Fibroblast of villous mesenchyme (primary cell): ENCODE data around the gene SIX5. TPM values are rescaled to one million over a fixed set of nuclear protein-coding genes. Genes with fewer than 3 reads are reported as not detected.

Source experiments
- DNase-seq: peaks from one replicate; pipeline ENCODE4 v3.0.0-alpha.2; 2010; ENCODE audit warnings: low read depth
- H3K4me3 ChIP-seq: 2 replicates; pipeline ENCODE4 v1.5.1; 2011; ENCODE audit warnings: low read depth, mild to moderate bottlenecking, low read length
- total RNA-seq: library from RNA; depleted of rRNA; stranded (reverse); fragments of >200 nt; gene quantifications from 2 replicates; pipeline ENCODE4 v1.2.3, GENCODE V29; 2012
- TF ChIP-seq, protein P1 (sequence below): IDR thresholded peaks from 2 replicates; pipeline ENCODE4 v1.5.1; 2012; ENCODE audit warnings: low read depth, mild to moderate bottlenecking, low read length; ENCODE audit not compliant: insufficient read depth

Gene SIX5
- total RNA-seq, 1 donor, result 8.6 TPM

DNA sequence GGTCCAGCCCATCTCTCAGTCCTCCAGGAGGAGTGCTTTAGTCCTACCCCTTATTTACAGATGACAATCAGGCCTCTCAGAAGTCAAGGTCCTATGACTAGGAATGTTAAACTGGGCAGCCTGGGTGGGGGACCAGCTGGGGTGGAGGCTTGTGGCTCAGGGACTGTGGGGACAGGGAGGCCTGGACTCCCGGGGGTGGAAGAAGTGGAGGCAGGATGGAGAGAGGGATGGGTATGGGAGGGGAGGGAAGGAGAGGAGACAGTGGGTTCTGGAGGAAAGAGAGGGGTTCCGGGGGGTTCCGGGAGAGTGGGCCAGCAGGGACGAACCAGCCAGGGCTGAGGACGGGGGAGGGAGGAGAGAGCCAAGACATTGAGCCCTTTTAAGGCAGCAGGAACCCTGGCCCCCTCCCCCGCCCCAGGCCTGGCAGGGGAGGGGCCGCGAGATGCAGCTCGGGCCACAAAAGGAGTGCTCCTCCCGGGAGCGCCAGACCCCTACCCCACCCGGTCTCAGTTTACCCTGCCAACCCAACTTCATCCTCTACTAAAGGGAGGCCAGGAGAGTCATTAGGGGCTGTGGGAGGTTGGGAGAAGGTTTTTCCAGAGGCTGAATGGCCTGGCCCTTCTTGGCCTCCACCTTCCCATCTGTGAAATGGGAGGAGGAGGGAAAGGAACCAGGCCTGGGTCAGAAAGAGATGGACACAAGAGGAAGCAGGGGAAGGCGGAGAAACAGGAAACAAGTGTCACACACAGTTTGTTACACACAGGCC, 11.6 kb upstream of the SIX5 start:
- H3K4me3 ChIP-seq, result peak overlapping the region; percentile 71
- TF ChIP-seq, protein P1, sequence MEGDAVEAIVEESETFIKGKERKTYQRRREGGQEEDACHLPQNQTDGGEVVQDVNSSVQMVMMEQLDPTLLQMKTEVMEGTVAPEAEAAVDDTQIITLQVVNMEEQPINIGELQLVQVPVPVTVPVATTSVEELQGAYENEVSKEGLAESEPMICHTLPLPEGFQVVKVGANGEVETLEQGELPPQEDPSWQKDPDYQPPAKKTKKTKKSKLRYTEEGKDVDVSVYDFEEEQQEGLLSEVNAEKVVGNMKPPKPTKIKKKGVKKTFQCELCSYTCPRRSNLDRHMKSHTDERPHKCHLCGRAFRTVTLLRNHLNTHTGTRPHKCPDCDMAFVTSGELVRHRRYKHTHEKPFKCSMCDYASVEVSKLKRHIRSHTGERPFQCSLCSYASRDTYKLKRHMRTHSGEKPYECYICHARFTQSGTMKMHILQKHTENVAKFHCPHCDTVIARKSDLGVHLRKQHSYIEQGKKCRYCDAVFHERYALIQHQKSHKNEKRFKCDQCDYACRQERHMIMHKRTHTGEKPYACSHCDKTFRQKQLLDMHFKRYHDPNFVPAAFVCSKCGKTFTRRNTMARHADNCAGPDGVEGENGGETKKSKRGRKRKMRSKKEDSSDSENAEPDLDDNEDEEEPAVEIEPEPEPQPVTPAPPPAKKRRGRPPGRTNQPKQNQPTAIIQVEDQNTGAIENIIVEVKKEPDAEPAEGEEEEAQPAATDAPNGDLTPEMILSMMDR, result no peak
- DNase-seq, result no peak

GRCh38 chr19:45780146-45780447, 11.0 kb upstream of the SIX5 start:
- DNase-seq, result no peak
- TF ChIP-seq, protein P1, result no peak
- peak overlapping the region; percentile 71 for H3K4me3 ChIP-seq

- TF ChIP-seq, protein P1, result peak; percentile 32
- DNase-seq, result peak; percentile 55
- H3K4me3 ChIP-seq, result peak overlapping the region; percentile 71
These were observed 10.4 kb upstream of the SIX5 start for GRCh38 chr19:45779231-45780145.

- H3K4me3 ChIP-seq, result no peak overlapping the region
- DNase-seq, result no peak
- TF ChIP-seq, protein P1, result no peak
These were observed 9.1 kb upstream of the SIX5 start for GRCh38 chr19:45778010-45778661.

- H3K4me3 ChIP-seq, result no peak overlapping the region
- DNase-seq, result no peak
- TF ChIP-seq, protein P1, result no peak
These were observed 8.4 kb upstream of the SIX5 start for GRCh38 chr19:45777395-45777961.

GRCh38 chr19:45774765-45775164, 5.7 kb upstream of the SIX5 start:
- no peak overlapping the region for H3K4me3 ChIP-seq
- TF ChIP-seq, protein P1, result no peak
- DNase-seq, result no peak
